ENCODE results near the gene ZNF229. TPM values are rescaled to one million over a fixed set of nuclear protein-coding genes. Genes with fewer than 3 reads are reported as not detected.

ZNF229 gene
- total and polyA plus RNA-seq, 2 donors from 2014 or later = 2.0 to 8.4 TPM

- Histone ChIP-seq H3K4me3 (ENCODE audit: low read length in 3 of 3) (no peak overlapping the region), H3K4me1 (ENCODE audit: control insufficient read depth in 2 of 3, insufficient read depth in 2 of 3, low read depth in 1 of 3, low read length in 3 of 3) (peaks cover 0 to 4% (median 0%) of the 10 kb centered on the region in 3 donors), H3K9ac (ENCODE audit: low read length in 3 of 3) (no peak overlapping the region), H3K9me3 (ENCODE audit: control insufficient read depth in 2 of 3, insufficient read depth in 1 of 3, low read length in 3 of 3) (peaks cover 0 to 33% (median 8%) of the 10 kb centered on the region in 3 donors), H3K27ac (ENCODE audit: low read depth in 2 of 2, low read length in 2 of 2) (no peak overlapping the region), H3K27me3 (ENCODE audit: control insufficient read depth, insufficient read depth, low read length) (no peaks in the 10 kb centered on the region), H3K36me3 (ENCODE audit: control insufficient read depth in 2 of 3, insufficient read depth in 3 of 3, low read length in 3 of 3) (no peaks in the 10 kb centered on the region)
- intact Hi-C loops (cut with DNase I) = no loop called here
- no peak for FAIRE-seq
- no peak for DNase-seq
- no peak for TF ChIP-seq CTCF (IDR thresholded peaks at IDR 0.05; ENCODE audit: borderline replicate concordance, extremely low read depth, insufficient read depth)
Observed at GRCh38 chr19:44452367-44452766, 4.1 kb upstream of the ZNF229 start.

- Histone ChIP-seq H3K9me3 (ENCODE audit: control insufficient read depth in 2 of 3, insufficient read depth in 1 of 3, low read length in 3 of 3) (peaks cover 0 to 29% (median 8%) of the 10 kb centered on the region in 3 donors), H3K27me3 (ENCODE audit: control insufficient read depth, insufficient read depth, low read length) (no peaks in the 10 kb centered on the region), H3K36me3 (ENCODE audit: control insufficient read depth in 2 of 3, insufficient read depth in 3 of 3, low read length in 3 of 3) (no peaks in the 10 kb centered on the region), H3K27ac (ENCODE audit: low read depth in 2 of 2, low read length in 2 of 2) (no peak overlapping the region), H3K4me3 (ENCODE audit: low read length in 3 of 3) (no peak overlapping the region), H3K4me1 (ENCODE audit: control insufficient read depth in 2 of 3, insufficient read depth in 2 of 3, low read depth in 1 of 3, low read length in 3 of 3) (peaks cover 0 to 4% (median 0%) of the 10 kb centered on the region in 3 donors), H3K9ac (ENCODE audit: low read length in 3 of 3) (no peak overlapping the region)
- FAIRE-seq (no peak), DNase-seq (no peak)
- TF ChIP-seq CTCF (IDR thresholded peaks at IDR 0.05; ENCODE audit: borderline replicate concordance, extremely low read depth, insufficient read depth) = no peak
- intact Hi-C loops (cut with DNase I) = no loop called here
Observed at GRCh38 chr19:44451687-44452086, 3.4 kb upstream of the ZNF229 start.

- Histone ChIP-seq H3K9ac (ENCODE audit: low read length in 3 of 3) (no peak overlapping the region), H3K27ac (ENCODE audit: low read depth in 2 of 2, low read length in 2 of 2) (no peak overlapping the region), H3K4me3 (ENCODE audit: low read length in 3 of 3) (no peak overlapping the region), H3K4me1 (ENCODE audit: control insufficient read depth in 2 of 3, insufficient read depth in 2 of 3, low read depth in 1 of 3, low read length in 3 of 3) (no peaks in the 10 kb centered on the region), H3K9me3 (ENCODE audit: control insufficient read depth in 2 of 3, insufficient read depth in 1 of 3, low read length in 3 of 3) (peaks cover 3 to 71% (median 21%) of the 10 kb centered on the region in 3 donors), H3K36me3 (ENCODE audit: control insufficient read depth in 2 of 3, insufficient read depth in 3 of 3, low read length in 3 of 3) (peaks cover 7 to 55% (median 14%) of the 10 kb centered on the region in 3 donors), H3K27me3 (ENCODE audit: control insufficient read depth, insufficient read depth, low read length) (no peaks in the 10 kb centered on the region)
- DNase-seq (no peak), FAIRE-seq (no peak)
- intact Hi-C loops (cut with DNase I) = no loop called here
- TF ChIP-seq CTCF (IDR thresholded peaks at IDR 0.05; ENCODE audit: borderline replicate concordance, extremely low read depth, insufficient read depth) = no peak
Observed at GRCh38 chr19:44438441-44438840, 9.8 kb downstream of the ZNF229 start.

- no peak for TF ChIP-seq CTCF (IDR thresholded peaks at IDR 0.05; ENCODE audit: borderline replicate concordance, extremely low read depth, insufficient read depth)
- H3K36me3 ChIP-seq (ENCODE audit: control insufficient read depth in 2 of 3, insufficient read depth in 3 of 3, low read length in 3 of 3) = peaks cover 4 to 61% (median 19%) of the 10 kb centered on the region in 3 donors
- no peak overlapping the region for H3K27ac ChIP-seq (ENCODE audit: low read depth in 2 of 2, low read length in 2 of 2)
- DNase-seq (no peak), FAIRE-seq (no peak)
- peak overlapping the region in 1 of 3 donors; percentile 12 for H3K4me3 ChIP-seq (ENCODE audit: low read length in 3 of 3)
- H3K9ac ChIP-seq (ENCODE audit: low read length in 3 of 3) = no peak overlapping the region
- H3K4me1 ChIP-seq (ENCODE audit: control insufficient read depth in 2 of 3, insufficient read depth in 2 of 3, low read depth in 1 of 3, low read length in 3 of 3) = no peaks in the 10 kb centered on the region
- H3K27me3 ChIP-seq (ENCODE audit: control insufficient read depth, insufficient read depth, low read length) = no peaks in the 10 kb centered on the region
- peaks cover 2 to 83% (median 35%) of the 10 kb centered on the region in 3 donors for H3K9me3 ChIP-seq (ENCODE audit: control insufficient read depth in 2 of 3, insufficient read depth in 1 of 3, low read length in 3 of 3)
- intact Hi-C loops (cut with DNase I) = no loop called here
Observed at GRCh38 chr19:44435441-44435840, 12.8 kb downstream of the ZNF229 start.

All from kidney (tissue), 14 donors.